ENCODE results near the gene BOLA3.
"Not testable (repeated sequence)": the region's sequence is repeated elsewhere in the genome, so short reads cannot be mapped to it uniquely, and the experiment has no call there.

BOLA3 gene, protein sequence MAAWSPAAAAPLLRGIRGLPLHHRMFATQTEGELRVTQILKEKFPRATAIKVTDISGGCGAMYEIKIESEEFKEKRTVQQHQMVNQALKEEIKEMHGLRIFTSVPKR

DNA sequence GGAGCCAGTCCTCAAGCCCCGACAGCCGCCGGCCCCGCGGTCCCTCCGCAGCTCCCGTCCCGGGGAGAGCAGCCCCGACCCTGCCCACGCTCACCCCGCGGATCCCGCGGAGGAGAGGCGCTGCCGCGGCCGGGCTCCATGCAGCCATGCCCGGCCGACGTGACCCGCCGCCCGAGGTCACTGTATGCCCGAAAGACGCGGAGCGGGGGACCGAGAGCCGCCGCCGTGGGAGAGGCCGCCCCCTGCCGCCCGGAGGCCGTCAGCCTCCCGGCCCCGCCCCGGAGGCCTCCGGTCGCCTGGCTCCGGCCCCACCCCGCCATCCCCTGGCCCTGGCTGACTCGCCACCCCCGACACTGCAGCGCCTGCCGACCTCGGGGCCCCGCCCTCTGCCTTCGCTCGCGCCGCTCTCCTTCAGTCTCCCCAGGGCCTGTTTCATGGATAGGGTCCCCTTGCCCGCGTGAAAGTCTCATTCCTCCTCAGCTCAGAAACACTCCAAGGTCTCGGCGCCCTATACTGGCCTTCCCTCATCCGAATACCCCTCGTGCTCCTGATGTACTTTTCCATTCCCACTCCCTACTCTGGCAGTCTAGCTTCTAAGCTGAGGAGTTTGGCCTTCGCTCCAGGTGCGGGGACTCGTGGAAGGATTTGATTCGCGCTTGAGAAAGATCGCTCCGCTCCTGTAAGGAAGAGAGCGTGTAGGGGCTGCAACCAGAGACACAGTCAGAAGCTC, at the start of gene BOLA3:
BOLA3 (minus strand) TSS at position 186 of the 730 bp plus-strand sequence; CDS start at position 148, 38 bp downstream.
- no peak for FAIRE-seq

DNA sequence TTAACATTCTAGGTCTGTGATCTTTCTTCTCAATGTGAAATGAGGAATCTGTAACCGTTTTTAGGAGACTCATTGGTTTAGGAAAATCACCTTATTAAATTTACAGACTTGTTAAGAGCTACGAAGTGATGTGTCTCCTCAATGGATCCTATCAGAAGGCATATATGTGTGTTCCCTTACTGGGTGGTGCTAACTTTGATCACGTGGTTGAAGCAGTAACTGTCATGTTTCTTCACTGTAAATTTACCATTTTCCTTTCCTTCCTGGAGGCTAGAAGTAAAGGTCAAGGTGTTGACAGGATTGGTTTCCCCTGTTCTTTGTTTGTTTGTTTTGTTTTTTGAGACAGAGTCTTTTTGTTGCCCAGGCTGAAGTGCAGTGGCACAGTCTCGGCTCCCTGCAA, 49.3 kb upstream of the BOLA3 start:
- FAIRE-seq: no peak

DNA sequence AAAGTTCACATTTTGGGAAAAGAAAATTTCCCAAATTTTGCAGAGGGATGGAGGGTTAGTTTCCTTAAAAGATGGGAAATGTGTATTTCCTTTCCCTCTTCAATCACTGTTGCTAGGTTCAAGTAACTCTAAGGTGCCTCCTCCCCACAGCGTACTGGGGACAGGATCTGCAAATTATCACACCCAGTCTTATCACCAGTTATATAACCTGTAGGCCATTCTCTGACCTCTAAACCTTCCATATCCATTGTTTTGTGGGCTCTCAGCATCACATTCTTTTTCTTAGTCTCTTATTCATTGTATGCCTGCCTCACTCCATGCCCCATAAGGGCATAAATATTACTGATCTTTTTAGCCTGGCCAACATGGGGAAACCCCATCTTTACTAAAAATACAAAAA, 47.1 kb upstream of the BOLA3 start:
- no peak for FAIRE-seq

DNA sequence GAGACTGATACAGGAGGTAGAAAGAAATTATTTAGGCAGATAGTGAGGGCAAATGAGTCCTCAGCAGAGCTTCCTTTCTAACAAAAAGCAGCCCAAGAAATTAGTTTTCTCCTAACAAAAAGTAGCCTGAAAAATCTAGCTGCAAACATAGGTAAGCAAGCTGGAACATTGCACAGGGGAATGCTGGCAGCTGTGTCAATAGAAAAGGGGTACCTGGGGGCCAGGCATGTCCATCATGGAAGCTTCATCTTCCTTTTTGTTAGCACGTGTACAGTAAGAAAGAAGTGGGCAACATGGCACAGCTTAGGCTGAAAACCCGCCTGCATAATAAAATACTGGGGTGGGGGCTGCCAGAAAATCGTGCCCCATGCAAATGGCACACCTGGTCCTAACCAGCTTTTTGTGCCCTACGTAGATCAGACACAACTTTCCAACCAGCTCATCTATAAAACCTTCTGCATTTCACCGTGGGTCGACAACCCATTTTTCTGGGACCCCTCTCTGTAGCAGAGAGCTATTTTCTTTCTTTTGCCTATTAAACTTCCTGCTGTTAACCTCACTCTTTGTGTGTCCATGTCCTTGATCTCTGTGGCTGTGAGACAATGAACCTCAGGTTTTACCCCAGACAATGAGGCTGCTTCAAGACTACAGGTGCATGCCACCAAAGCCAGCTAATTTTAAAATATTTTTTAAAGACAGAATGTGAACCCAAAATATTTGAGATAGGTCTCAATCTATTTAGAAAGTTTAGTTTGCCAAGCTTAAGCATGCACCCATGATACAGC, 44.1 kb upstream of the BOLA3 start:
- FAIRE-seq: no peak

DNA sequence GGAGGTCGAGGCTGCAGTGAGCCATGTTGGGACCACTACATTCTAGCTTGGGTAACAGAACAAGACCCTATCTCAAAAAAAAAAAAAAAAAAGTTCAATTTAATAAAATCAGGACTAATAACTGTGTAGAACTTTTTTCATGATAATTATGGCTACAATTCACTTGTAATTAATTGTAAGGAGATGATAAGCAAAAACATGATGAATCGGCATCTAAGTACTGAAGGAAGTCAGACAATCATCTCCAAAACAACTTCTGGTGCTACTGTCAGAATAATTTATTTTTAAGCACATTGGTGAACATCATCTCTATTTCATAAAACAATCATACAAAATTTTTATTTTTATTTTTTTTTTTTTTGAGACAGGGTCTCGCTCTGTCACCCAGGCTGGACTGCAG, 41.0 kb upstream of the BOLA3 start:
- no peak for FAIRE-seq

DNA sequence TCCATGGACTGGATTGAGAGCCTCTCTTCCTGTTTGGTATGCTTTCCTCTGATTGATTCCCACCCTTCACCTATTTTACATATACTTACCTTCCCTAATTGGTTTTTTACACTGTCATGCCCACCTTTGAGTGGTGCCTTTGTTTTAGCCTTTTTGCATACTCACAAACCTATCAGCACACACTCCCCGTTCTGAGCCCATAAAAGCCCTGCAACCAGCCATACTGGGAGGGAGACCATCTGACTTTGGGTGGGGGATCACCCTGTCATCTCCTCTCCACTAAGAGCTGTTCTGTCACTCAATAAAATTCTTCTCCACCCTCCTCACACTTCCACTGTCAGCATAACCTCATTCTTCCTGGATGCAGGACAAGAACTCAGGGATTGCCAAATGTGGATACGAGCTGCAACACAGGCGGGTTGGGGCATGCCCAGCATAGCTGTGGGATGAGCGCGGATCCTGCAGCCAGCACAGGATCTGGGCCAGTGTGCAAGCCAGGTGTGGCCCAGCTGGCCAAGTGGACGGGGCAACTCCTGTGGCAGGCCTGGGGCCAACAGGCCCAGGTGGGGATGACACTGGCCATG, 40.4 kb upstream of the BOLA3 start:
- no peak for FAIRE-seq

DNA sequence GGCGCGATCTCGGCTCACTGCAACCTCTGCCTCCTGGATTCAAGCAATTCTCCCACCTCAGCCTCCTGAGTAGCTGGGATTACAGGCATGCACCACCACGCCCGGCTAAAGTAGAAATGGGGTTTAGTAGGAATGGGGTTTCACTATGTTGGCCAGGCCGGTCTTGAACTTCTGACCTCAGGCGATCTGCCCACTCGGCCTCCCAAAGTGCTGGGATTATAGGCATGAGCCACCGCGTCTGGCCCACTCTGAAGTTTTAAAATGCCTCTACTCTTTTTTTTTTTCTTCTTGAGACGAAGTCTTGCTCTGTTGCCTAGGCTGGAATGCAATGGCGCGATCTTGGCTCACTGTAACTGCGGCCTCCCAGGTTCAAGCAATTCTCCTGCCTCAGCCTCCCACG, 39.0 kb upstream of the BOLA3 start:
- FAIRE-seq: not testable (repeated sequence)

DNA sequence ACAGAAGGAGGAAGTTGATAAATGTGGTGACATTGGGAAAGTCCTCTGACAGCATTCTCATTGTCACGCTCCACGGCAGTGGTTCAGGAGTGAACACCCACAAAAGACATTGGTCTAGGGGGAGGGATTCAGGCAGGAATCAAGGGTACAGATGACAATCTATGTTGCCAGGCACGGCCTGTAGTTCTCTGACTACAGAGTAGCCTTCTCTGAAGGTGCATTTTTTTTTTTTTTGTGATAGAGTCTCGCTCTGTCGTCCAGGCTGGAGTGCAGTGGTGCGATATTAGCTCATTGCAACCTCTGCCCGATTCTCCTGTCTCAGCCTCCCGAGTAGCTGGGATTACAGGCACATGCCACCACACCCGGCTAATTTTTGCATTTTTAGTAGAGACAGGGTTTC, 38.3 kb upstream of the BOLA3 start:
- no peak for FAIRE-seq

DNA sequence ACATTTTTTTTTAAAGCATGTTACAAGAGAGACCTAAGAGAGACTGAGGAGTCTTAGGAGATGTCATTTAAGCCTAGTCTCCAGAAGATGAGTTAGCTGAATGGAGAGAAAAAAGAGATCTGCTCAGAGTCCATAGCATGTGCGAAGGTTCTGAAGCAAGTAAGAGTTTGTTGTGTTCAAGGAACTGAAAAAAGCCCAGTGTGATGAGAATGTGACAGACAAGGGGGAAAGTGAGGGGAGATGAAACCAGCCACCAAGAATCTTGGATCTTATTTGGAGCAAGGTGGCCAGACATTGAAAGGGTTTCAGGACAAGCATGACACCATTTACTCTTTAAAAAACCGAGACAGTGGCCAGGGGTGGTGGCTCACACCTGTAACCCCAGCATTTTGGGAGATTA, 36.2 kb upstream of the BOLA3 start:
- no peak for FAIRE-seq

DNA sequence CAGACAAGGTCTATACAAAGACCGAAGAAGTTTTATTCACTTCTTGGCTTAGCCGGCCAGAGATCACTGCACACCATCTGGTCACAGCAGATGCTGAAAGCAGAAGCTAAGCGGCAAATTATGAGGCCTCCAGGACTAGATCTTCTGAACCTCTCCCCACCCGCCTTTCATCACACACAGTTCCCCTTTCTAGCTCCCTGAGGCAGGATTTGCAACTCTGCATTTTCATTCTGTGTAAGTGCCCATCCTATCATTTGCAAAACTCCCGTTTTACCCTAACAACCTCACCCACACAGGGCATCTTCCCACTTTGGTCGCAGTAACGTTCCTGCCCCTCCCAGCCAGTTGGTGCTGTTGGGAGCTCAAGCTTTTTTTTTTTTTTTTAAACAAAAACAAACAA, 34.0 kb upstream of the BOLA3 start:
- FAIRE-seq: no peak

DNA sequence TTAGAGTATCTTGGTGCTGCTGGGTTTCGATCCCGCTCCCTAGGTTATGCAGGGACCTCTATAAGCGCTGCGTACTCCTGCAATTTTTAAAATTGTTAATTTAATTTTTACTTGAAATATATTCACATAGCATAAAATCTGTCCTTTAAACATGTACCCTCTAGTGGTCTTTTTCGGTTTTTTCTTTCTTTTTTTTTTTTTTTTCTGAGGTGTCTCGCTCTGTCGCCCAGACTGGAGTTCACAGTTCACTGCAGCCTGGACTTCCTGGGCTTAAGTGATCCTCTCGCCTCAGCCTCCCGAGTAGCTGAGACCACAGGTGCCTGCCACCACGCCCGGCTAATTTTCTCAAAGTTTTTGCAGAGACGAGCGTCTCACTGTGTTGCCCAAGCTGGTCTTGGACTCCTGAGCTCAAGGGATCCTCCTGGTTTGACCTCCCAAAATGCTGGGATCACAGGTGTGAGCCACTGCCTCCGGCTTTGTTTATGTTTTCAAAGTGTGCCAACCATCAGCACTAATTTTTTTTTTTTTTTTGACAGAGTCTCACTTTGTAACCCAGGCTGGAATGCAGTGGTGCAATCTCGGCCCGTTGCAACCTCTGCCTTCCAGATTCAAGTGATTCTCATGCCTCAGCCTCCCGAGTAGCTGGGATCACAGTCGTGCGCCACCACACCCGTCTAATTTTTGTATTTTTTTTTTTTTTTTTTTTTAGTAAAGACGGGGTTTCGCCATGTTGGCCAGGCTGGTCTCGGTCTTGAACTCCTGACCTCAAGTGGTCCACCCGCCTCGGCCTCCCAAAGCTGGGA, 31.6 kb upstream of the BOLA3 start:
- no peak for FAIRE-seq

DNA sequence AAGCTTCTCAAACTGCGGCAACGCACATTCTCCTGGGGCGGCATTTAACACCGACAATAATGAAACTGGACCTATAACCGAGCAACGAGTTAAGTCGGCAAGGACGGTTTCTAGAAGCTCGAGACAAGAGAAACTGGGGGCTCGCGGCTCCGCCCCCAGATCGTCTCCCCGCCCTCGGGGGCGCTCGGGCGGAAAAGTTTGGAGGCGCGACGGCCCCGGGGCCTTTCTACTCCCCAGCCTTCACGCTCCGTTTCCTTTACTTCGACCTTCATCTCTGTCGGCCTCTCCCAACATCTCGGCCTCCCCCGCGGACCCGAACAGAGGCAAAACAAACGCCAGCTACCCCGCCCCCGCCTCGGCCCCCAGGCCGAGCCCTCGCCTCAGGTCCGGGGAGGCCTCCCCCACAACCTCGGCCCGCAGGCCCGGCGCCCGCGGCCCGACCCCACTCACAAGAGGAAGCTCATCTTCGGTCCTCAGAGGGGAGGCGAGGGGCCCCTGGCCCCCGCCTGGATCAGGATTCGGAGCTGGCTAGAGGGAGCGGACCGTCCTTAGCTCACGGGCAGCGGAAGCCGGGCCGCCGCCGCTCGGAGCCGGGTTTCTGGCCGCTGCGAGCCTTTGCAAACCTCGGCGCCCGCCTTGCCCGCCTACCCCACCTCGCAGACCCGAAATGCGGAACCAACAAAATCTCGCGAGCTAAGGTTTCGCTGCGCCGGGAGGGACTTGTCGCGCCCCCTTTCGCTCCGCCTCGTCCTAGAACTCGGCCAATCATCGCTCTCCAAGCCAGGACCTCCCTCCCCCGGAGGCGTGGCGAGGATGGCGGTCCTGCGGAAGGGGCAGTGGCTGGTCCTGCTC, 30.7 kb upstream of the BOLA3 start, which contains the start of gene MOB1A:
MOB1A (minus strand) TSS at position 669 of the 852 bp plus-strand sequence; CDS start at position 464, 205 bp downstream.
- peak; percentile 95 for FAIRE-seq

DNA sequence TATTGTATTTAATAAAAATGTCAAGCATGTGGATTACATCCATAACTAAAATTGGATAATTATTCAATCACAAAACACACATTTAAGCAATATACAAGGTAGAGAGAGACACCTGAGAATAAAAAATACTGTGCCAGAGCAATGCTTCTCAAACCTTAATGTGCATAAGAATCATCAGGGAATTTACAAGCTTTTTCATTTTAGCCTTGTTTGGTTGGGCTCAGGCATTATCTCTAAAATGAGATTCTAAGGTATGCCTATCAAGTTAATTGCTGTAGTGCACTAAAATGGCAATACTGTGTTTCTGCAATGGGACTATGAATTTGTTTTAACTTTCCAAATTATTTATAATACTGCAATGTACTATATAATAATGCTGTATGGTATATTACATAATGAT, 30.0 kb upstream of the BOLA3 start:
- no peak for FAIRE-seq

DNA sequence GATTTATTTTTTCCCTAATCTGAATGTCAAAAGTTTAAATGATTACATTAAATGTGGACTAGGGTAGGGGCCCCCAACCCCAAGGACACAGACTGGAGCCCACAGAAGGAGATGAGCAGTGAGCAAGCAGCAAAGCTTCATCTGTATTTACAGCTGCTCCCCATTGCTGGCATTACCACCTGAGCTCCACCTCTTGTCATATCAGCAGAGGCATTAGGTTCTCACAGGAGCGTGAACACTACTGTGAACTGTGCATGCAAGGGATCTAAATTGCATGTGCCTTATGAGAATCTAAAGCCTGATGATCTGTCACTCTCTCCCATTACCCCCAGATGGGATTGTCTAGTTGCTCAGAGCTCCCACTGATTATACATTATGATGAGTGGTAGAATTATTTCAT, 27.2 kb upstream of the BOLA3 start:
- FAIRE-seq: no peak

DNA sequence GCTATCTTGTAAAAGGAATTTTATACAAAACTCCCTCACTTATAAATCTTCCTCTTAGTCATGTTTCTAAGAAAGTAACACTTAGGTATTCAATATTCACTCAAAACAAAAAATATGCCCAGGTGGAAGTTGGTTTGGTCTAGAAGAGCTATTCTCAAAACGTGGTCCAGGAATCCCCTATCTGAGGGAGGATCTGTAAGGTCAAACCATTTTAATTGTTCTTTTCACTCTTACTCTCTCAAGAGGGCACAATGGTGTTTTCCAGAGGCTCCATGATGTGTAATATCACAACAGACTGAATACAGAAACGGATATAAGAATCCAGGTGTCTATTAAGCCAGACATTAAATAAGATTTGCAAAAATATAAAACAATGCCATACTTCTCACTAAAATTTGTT, 21.0 kb upstream of the BOLA3 start:
- no peak for FAIRE-seq

DNA sequence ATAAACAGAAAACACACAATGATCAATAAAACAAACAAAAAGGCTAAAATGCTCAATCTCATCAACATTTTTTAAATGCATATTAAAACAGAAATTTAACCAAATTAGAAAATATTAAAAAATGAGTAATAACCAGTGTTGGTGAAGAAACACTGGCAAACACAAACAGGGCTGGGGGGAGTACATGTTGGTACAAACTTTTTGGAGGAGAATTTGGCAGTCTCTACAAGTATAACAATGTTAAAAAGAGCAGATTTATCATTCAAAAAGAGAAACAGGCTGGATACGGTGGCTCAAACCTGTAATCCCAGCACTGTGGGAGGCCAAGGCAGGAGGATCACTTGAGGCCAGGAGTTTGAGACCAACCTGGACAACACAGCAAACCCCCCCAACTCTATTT, 17.0 kb upstream of the BOLA3 start:
- FAIRE-seq: no peak

DNA sequence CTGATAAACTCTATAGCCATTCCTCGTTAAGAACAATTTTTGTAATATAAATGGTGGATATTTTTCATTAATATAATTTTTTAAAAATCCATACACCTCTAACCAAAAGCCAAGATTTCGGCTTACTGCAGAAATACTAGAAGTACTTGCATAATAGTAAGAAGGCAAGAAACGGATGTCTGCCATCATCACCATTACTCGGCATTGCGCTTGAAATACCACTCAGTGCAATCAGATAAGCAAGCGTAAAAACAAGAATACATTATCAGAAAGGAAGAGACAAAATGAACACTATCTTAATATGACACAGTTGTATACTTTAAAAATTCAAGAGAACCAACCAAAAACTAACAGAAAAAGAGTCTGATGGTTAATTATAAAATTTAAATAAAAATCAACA, 15.2 kb upstream of the BOLA3 start:
- FAIRE-seq: no peak

DNA sequence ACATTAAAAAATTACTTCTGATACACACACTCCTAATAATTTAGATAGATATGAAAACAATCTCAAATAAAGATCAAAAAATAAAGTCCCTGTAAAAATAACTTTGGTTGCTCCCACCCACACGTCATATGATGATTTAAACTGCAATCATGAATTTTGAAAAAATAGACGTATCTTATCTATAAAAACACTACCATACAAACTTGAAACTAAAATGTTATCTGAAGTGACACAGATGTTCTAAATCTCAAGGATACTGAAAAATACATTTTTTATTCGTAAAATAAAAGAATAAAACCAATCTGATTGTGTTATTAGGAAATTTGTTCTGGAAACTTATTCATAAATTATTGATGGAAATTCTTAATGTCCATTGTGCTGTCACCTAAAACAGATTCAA, 8.1 kb upstream of the BOLA3 start:
- peak; percentile 8 for FAIRE-seq

DNA sequence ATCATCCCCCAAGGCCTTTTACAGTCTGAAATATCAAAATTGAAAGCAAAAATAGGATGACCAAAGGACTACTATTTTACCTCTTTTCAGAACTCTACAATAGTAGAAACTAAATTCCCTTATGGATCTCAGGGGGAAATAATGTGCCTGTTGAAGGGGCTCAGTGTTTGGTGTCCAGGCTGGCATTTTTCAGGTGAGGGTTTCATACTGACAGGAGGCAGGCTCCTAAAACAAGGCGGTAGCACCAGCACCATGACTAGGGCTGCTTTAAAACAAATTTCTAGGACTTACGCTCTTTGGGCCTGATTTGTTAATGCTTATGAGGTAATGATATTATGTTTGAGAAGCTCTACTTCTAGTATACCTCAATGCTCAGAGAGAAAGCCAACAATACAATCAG, 5.2 kb upstream of the BOLA3 start:
- FAIRE-seq: no peak

DNA sequence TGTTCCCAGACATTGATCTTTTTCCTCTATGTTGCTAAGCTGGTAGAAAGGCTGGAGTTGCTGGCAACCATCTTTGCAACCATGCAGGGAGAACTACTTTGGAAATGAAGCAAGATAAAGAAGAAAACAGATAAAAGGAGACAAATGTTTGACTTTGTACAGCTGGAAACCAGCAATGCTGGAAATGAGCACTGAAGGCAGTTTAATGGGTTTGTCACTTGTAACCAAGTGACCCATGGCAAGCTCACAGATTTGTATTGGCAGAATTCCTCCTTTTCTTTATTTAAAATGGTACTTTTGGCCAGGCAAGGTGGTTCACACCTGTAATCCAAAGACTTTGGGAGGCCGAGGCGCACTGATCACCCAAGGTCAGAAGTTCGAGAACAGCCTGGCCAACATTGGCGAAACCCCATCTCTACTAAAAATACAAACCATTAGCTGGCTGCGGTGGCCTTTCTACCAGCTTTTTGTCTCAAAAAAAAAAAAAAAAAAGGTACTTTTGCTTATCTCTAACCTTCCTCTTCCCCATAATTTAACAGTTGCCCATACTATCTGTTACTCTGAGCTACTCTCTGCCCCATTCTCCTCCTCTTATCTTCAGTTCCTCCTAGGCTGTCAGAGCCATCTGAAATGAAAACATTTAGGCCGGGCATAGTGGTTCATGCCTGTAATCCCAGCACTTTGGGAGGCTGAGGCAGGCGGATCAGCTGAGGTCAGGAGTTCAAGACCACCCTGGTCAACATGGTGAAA, 2.0 kb upstream of the BOLA3 start:
- no peak for FAIRE-seq

DNA sequence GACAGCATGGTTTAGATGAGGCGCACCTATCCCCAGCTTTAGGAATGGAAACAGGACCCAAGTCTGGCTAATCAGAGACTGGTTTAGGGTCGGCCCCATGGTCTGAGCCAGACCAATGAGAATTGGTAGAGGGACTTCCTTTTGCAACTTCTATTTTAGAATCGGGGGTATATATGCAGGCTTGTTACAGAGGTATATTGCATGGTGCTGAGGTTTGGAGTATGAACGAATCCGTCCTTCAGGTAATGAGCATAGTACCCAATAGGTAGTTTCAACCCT, 1.5 kb upstream of the BOLA3 start:
- FAIRE-seq: no peak
